Common myeloid progenitor, CD34-positive (primary cell): ENCODE results near the gene SLC25A44. TPM values are rescaled to one million over a fixed set of nuclear protein-coding genes. Genes with fewer than 3 reads are reported as not detected.

Experiments used
- CTCF ChIA-PET: fragments of 350-600 bp; sonication (Branson Sonifier 250); formaldehyde crosslinking; loops from one replicate; lab custom pipeline; 2021; ENCODE audit warnings: antibody characterized with exemption; lab: Charles Lee
- POLR2A ChIA-PET: fragments of 350-600 bp; sonication (Branson Sonifier 250); formaldehyde crosslinking; loops from one replicate; lab custom pipeline; 2021; ENCODE audit warnings: antibody characterized with exemption; lab: Charles Lee
- DNase-seq, 3 donors: peaks; one replicate each; pipeline versions ENCODE4 v3.0.0 to v3.0.0-alpha.2; 2013
- H3K27ac ChIP-seq, 2 experiments: 1 replicate in 1 of 2; 2 replicates in 1 of 2; pipeline ENCODE4 v1.7.0; 2013; ENCODE audit warnings: inconsistent platforms in 2 of 2, low read length in 2 of 2, mild to moderate bottlenecking in 2 of 2, low read depth in 1 of 2, moderate library complexity in 1 of 2; ENCODE audit not compliant: severe bottlenecking in 2 of 2, insufficient read depth in 1 of 2, poor library complexity in 1 of 2
- H3K27me3 ChIP-seq, 5 experiments: replicated peaks in 2 of 5; 1 replicate in 3 of 5; 2 replicates in 2 of 5; pipeline versions ENCODE4 v1.6.1 to v1.7.0; 2013; ENCODE audit warnings: low read length in 4 of 5, mild to moderate bottlenecking in 2 of 5, moderate library complexity in 2 of 5, inconsistent platforms in 1 of 5; ENCODE audit not compliant: insufficient read depth in 5 of 5, control insufficient read depth in 4 of 5
- H3K36me3 ChIP-seq, 4 experiments: 1 replicate in 2 of 4; 2 replicates in 2 of 4; pipeline versions ENCODE4 v1.6.1 to v1.7.0; 2013; ENCODE audit warnings: low read length in 3 of 4, control low read depth in 1 of 4, mild to moderate bottlenecking in 1 of 4; ENCODE audit not compliant: control insufficient read depth in 4 of 4, insufficient read depth in 4 of 4
- H3K4me1 ChIP-seq, 4 experiments: 1 replicate in 3 of 4; 2 replicates in 1 of 4; pipeline versions ENCODE4 v1.6.1 to v1.7.1; 2013; ENCODE audit warnings: low read length in 3 of 4, mild to moderate bottlenecking in 3 of 4, control low read depth in 1 of 4, inconsistent platforms in 1 of 4, moderate library complexity in 1 of 4; ENCODE audit not compliant: control insufficient read depth in 4 of 4, insufficient read depth in 4 of 4; ENCODE audit errors: control extremely low read depth in 1 of 4
- H3K4me3 ChIP-seq, 7 experiments: 1 replicate in 4 of 7; 2 replicates in 3 of 7; pipeline versions ENCODE4 v1.5.1 to v1.7.0; 2013; ENCODE audit warnings: mild to moderate bottlenecking in 7 of 7, low read length in 6 of 7, moderate library complexity in 6 of 7, inconsistent platforms in 2 of 7, low read depth in 2 of 7, control low read depth in 1 of 7; ENCODE audit not compliant: insufficient read depth in 4 of 7, control insufficient read depth in 1 of 7; ENCODE audit errors: extremely low read depth in 1 of 7
- H3K9me3 ChIP-seq, 5 experiments: 1 replicate in 4 of 5; 2 replicates in 1 of 5; pipeline versions ENCODE4 v1.6.1 to v1.7.1; 2013; ENCODE audit warnings: low read length in 4 of 5, mild to moderate bottlenecking in 2 of 5, inconsistent platforms in 1 of 5, low read depth in 1 of 5, moderate library complexity in 1 of 5; ENCODE audit not compliant: control insufficient read depth in 4 of 5, insufficient read depth in 2 of 5; ENCODE audit errors: control extremely low read depth in 1 of 5
- WGBS: methylation state at CpG from one replicate; pipeline ENCODE4 v1.1.5; 2013; ENCODE audit not compliant: insufficient coverage; 5-methylcytosine and 5-hydroxymethylcytosine counted together
- polyA plus RNA-seq: library from polyadenylated mRNA; unstranded; fragments of 120-200 nt; gene quantifications from one replicate; pipeline ENCODE4 v1.2.1, GENCODE V29; 2013

The SLC25A44 gene, protein sequence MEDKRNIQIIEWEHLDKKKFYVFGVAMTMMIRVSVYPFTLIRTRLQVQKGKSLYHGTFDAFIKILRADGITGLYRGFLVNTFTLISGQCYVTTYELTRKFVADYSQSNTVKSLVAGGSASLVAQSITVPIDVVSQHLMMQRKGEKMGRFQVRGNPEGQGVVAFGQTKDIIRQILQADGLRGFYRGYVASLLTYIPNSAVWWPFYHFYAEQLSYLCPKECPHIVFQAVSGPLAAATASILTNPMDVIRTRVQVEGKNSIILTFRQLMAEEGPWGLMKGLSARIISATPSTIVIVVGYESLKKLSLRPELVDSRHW
- 10.9 TPM for polyA plus RNA-seq

- H3K4me3 ChIP-seq: peak within 1 kb of the TSS; percentile 87 to 98 (median 94)
- 0% methylated on average over 54 of the region's 59 CpGs for WGBS
- H3K4me1 ChIP-seq: peaks cover 2 to 22% (median 15%) of the 10 kb centered on the region in 4 experiments
- peaks cover 0 to 23% (median 10%) of the 10 kb centered on the region in 4 experiments for H3K36me3 ChIP-seq
- CTCF ChIA-PET: interaction anchor here (0.9 to 1.8 kb wide), 11 partner anchors 11 to 60 kb away, joined by 3 to 11 read pairs (median 4); partner anchors contain the start of gene SEMA4A
- POLR2A ChIA-PET: interaction anchor here (0.7 to 1.0 kb wide), 3 partner anchors 19 to 261 kb away, joined by 3 to 6 read pairs (median 3); partner anchors contain the start of gene PMF1
- peak; percentile 99 for DNase-seq
- peaks cover 0 to 3% (median 0%) of the 10 kb centered on the region in 5 experiments for H3K9me3 ChIP-seq
- peak within 1 kb of the TSS; percentile 81 to 92 for H3K27ac ChIP-seq
- H3K27me3 ChIP-seq: no peaks in the 10 kb centered on the region
Measured at GRCh38 chr1:156193488-156194299, at the start of gene SLC25A44. TSS of gene SLC25A44 (plus strand) at chr1:156194104. CDS start at chr1:156199848, 5,744 bp downstream.

DNA sequence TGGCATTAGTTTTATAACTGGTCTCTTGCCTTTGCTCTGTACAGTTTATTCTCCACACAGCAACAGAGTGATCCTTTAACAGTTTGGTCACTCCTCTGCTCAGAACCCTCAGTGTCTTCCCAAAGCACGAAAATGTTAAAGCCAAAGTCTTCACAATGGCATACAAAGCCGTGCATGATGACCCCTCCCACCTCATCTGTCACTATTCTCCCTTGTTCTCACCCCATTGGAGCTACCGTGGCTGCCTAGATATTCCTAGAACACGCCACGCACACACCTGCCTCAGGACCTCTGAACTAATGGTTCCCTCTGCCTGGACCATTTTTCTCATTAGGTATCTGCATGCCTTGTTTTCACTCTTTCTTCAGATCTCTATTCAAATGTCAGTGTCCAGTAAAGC is 49.2 kb upstream of the SLC25A44 start:
- no peak overlapping the region for H3K4me3 ChIP-seq
- CTCF ChIA-PET: interaction anchor here (1.0 to 24.8 kb wide), 10 partner anchors 9 to 174 kb away, joined by 3 to 399 read pairs (median 6); partner anchors contain the start of gene SEMA4A
- H3K27me3 ChIP-seq: no peaks in the 10 kb centered on the region
- no peaks in the 10 kb centered on the region for H3K9me3 ChIP-seq
- H3K36me3 ChIP-seq: peaks cover 0 to 4% (median 0%) of the 10 kb centered on the region in 4 experiments
- 100% methylated on average over 5 of the region's 5 CpGs for WGBS
- H3K27ac ChIP-seq: no peak overlapping the region
- POLR2A ChIA-PET: no interaction called here
- no peak for DNase-seq
- peaks cover 0 to 41% (median 36%) of the 10 kb centered on the region in 4 experiments for H3K4me1 ChIP-seq

DNA sequence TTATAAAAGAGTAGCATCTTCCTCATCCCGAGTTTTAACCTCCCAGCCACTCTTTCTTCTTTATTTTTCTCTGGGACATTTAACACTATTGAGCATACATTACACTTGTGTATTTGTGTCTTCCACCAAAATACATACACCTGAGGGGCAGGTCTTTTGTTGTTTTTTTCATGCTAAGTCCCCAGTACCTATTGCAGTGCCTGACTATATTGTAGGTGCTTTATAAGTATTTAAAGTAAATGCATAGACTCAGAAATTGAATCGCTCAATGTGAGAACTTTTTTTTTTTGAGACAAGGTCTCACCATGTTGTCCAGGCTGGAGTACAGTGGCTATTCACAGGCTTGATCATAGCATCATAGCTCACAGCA is 48.3 kb upstream of the SLC25A44 start:
- WGBS: 86% methylated on average over 2 of the region's 2 CpGs
- Histone ChIP-seq H3K27ac (no peak overlapping the region), H3K27me3 (no peaks in the 10 kb centered on the region), H3K9me3 (no peaks in the 10 kb centered on the region), H3K36me3 (no peaks in the 10 kb centered on the region), H3K4me1 (peaks cover 0 to 42% (median 38%) of the 10 kb centered on the region in 4 experiments), H3K4me3 (no peak overlapping the region)
- DNase-seq: no peak
- ChIA-PET CTCF (interaction anchor here (0.6 to 24.8 kb wide), 16 partner anchors 9 to 177 kb away, joined by 3 to 399 read pairs (median 4); partner anchors contain the start of genes SEMA4A and SLC25A44), POLR2A (interaction anchor here (0.6 to 1.0 kb wide), 2 partner anchors 78 to 80 kb away, joined by 3 to 4 read pairs; no protein-coding TSS in a partner anchor)

DNA sequence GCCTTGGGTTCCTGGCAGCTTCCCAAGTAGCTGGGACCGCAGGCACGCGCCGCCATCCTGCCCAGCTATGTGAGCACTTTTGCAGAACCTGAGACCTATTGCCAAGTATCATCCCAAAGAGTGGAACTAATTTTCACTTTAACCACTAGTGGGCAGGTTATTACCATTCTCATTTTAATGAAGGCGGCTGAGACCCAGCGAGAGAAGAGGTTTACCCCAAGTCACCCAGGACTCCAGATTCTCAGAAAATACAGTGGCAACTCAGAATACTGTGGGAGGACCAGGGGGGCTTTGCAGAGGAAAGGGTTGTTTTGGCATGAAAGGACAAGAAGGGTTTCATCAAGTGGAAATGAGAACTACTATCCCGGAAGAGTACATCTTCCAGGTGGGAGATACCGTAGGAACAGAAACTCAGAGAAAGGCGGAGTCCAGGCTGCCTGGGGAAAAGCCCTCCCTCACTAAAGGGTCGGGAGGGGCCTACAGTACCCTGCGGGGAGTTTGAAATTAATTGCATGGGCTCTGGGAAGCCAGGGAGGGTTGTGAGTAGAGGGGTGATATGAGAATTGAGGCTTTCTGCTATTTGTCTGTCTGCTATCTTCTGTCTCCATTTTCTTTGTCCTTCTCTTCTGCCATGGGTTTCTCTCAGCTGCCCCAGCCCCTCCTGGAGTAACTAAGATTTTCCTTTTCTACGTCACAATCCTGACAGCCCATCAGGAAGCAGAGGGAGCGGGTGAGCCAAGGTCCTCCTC is 47.7 kb upstream of the SLC25A44 start:
- peak overlapping the region in 1 of 2 experiments; percentile 66 for H3K27ac ChIP-seq
- WGBS: 17% methylated on average over 11 of the region's 13 CpGs
- ChIA-PET CTCF (interaction anchor here (0.6 to 24.8 kb wide), 21 partner anchors 9 to 176 kb away, joined by 3 to 399 read pairs (median 4); partner anchors contain the start of genes PMF1, SEMA4A and SLC25A44), POLR2A (interaction anchor here (0.6 to 2.6 kb wide), 4 partner anchors 78 to 94 kb away, joined by 3 to 12 read pairs (median 4); no protein-coding TSS in a partner anchor)
- no peaks in the 10 kb centered on the region for H3K27me3 ChIP-seq
- peak overlapping the region in 5 of 7 experiments; percentile 12 to 57 (median 32) for H3K4me3 ChIP-seq
- DNase-seq: peak; percentile 86 to 93 (median 92)
- no peaks in the 10 kb centered on the region for H3K9me3 ChIP-seq
- peaks cover 0 to 48% (median 38%) of the 10 kb centered on the region in 4 experiments for H3K4me1 ChIP-seq
- no peaks in the 10 kb centered on the region for H3K36me3 ChIP-seq

- no peaks in the 10 kb centered on the region for H3K9me3 ChIP-seq
- no peaks in the 10 kb centered on the region for H3K36me3 ChIP-seq
- POLR2A ChIA-PET: interaction anchor here (1.0 to 2.6 kb wide), 3 partner anchors 72 to 93 kb away, joined by 3 to 12 read pairs (median 3); no protein-coding TSS in a partner anchor
- H3K27ac ChIP-seq: peak overlapping the region in 1 of 2 experiments; percentile 66
- H3K4me3 ChIP-seq: peak overlapping the region in 4 of 7 experiments; percentile 23 to 57 (median 34)
- H3K27me3 ChIP-seq: no peaks in the 10 kb centered on the region
- CTCF ChIA-PET: interaction anchor here (1.0 to 24.8 kb wide), 11 partner anchors 10 to 172 kb away, joined by 3 to 399 read pairs (median 5); partner anchors contain the start of genes PMF1 and SLC25A44
- DNase-seq: peak in 2 of 3 donors; percentile 74 to 81
- WGBS: 23% methylated on average over 6 of the region's 9 CpGs
- H3K4me1 ChIP-seq: peaks cover 0 to 52% (median 38%) of the 10 kb centered on the region in 4 experiments
Measured at GRCh38 chr1:156146769-156147405, 47.0 kb upstream of the SLC25A44 start.
